ENCODE results near the gene NT5C2.
"Not testable (repeated sequence)": the region's sequence is repeated elsewhere in the genome, so short reads cannot be mapped to it uniquely, and the experiment has no call there.

Gene NT5C2

DNA sequence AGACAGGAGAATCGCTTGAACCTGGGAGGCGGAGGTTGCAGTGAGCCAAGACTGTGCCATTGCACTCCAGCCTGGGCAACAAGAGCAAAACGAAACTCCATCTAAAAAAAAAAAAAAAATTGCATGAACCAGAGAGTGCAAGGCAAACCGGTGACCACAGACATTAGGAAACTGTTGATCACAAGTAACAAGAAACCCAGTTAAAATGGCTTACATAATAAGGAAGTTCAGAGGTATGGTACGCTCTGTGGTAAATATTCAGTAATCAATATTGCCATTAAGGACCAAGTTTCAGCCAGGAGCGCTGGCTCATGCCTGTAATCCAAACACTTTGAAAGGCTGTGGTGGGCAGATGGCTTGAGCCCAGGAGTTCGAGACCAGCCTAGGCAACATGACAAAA lies 9.2 kb upstream of the NT5C2 start:
- FAIRE-seq: no peak
- DNase-seq (ENCODE audit: low spot score): no peak

DNA sequence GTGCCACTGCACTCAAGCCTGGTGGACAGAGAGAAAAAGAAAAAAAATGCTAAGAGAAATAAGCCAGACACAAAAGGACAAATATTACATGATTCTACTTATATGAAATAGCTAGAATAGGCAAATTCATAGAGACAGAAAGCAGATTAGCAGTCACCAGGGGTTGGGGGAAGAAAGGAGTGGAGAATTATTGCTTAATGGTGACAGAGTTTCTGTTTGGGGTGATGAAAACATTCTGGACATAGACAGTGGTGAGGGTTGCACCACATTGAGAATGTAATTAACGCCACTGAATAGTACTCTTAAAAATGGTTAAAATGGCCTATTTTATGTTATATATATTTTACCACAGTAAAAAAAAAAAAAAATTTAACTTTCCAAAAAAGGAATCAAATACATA lies 6.4 kb upstream of the NT5C2 start:
- FAIRE-seq (no peak), DNase-seq (ENCODE audit: low spot score) (no peak)

DNA sequence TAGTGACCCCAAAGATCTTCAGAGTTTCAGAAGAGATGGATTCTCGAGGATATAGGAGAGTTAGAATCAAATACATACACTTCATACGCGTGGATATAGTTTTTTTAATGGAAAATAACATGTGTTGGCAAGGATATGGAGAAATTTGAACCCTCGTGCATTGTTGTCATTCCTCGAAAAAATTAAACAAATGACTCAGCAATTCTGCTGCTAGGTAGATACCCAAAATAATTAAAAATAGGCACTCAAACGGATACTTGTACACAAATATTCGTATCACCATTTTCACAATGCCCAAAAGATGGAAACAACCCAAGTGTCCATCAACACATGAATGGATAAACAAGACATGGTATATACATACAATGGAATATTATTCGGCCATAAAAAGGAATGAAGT lies 5.6 kb upstream of the NT5C2 start:
- no peak for FAIRE-seq
- DNase-seq (ENCODE audit: low spot score): no peak

DNA sequence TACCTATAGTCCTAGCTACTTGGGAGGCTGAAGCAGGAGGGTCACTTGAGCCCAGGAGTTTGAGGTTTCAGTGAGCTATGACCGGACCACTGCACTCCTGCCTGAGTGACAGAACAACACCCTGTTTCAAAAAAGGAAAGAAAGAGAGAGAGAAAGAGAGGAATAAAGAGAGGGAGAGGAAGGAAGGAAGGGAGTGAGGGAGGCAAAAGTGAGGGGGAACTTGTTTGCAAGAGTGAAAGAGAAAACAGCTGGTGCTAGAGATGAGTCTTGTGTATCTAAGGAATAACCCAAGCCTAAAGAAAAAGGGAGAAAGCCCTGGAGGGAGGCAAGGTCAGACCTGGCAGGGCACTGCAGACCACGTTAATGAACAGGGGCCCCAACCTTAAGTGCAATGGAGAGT lies 4.8 kb upstream of the NT5C2 start:
- FAIRE-seq: no peak

DNA sequence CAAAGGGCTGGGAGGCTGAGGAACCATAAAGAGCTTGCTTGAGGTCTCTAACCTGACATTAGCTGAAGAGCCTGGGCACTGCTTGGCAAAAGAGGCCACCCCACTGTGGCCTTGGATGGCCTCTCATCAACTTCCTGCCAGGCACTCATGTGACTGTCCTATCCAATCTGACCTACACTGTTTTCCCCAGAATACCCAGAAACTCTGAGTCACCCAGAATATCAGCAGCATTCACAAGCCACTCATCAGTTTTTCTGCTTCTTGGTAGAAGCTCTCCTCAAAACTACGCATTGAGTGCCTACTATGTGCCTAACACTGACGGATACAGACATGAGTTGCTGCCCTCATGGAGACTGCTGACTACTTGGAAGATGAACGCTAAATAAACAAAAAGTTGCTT lies 4.1 kb upstream of the NT5C2 start:
- DNase-seq (ENCODE audit: low spot score) (peak; percentile 77), FAIRE-seq (peak; percentile 74)

More for the DNA sequence above, 4.8 kb upstream of the NT5C2 start:
- DNase-seq (ENCODE audit: low spot score): no peak

DNA sequence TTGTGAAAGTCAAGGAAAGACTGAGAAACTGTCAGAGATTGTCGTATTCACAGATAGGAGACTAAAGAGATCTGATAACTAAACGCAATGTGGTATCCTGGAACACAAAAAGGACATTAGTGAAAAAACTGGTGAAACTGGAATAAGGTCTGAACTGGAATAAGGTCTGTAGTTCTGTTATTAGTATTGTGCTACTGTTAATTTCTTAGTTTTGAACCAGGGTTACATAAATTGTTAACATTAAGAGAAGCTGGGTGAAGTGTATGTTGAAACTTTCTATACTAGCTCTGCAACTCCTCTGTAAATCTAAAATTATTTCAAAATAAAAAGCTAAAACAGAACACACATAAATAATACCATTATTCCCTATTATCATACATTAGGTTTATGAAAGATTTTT lies 3.4 kb upstream of the NT5C2 start:
- DNase-seq (ENCODE audit: low spot score) (no peak), FAIRE-seq (no peak)

DNA sequence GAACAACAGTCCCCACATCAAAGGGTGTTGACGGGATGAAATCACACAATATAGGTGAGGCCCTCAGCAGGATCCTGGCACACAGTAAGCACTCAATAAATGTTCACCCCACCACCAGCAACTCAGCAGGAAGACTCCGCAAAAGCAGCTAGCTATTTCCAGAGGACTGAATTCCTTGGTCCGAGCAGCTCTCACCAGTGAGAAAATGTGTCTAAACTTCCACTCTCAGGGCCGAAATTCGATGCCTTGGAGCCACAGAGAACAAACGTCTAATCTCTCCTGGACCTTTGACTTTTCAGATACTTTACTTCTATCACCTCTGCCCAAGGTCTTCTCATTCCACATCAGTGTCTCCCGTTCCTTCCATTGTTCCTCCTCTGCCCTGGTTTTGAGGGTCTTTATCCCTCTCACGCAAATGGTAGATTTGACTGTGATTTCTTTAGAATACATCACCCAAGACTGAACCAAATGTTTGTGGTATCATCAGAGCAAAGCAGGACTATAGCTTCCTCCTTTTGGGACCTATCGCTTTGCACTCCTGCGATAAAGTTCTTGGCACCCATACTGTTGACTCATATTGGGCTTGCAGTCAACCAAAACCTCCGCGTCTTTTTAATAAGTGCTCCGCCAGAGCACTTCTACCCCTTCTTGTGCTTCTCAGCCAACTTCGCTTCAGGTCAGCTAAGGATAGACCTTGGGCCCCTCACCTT lies 903 bp upstream of the NT5C2 start:
- FAIRE-seq: no peak
- DNase-seq (ENCODE audit: low spot score): no peak

DNA sequence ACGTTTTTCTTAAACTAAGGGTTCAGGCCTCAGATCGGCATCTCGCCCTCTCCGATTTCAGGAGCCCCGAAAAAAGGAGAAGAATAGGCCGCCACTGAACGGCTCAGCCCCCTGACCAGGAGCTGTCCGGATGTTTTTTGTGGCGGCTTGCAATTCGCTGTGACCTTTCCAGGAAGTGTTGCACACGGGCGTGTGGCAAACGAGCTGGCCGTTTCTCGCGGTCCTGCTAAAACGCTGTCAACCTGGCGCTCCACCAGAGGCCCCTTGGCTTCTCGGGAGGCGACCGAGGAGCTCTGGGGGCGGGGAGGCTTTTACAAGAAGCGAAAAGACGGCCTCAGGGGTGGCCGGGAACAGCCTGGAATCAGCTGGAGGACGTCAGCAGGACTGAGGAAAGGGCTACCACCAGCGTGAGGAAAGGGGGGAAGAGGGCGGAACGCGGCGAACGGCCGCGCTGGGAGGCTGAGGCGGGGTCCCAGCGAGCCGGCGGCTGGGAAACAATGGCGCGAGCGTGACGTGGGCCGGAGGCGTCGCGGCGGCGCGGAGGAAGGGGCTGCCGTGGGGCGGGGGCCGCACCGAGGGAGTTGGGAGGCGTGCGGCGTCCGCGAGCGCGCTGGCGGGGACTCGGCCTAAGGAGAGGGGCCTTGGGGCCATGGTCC lies 493 bp downstream of the NT5C2 start:
- DNase-seq (ENCODE audit: low spot score): peak; percentile 64
- no peak for FAIRE-seq

DNA sequence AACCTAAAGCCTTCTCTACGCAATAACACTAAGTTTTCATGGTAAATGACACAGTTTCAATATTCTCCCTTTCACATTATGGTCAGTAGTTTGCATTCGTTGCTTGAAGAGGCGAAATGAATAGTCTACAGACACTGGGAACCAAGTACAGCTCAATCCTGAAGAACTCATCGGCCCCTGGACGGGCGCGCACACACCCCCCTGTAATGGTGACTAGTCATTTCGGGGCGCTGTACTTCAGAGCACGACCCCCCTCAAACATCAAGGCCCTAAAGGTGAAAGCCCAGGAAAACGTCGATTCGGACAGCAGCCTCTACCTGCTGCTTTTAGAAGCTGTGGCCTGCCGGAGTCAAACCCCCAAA lies 1.0 kb downstream of the NT5C2 start:
- no peak for FAIRE-seq
- DNase-seq (ENCODE audit: low spot score): no peak

DNA sequence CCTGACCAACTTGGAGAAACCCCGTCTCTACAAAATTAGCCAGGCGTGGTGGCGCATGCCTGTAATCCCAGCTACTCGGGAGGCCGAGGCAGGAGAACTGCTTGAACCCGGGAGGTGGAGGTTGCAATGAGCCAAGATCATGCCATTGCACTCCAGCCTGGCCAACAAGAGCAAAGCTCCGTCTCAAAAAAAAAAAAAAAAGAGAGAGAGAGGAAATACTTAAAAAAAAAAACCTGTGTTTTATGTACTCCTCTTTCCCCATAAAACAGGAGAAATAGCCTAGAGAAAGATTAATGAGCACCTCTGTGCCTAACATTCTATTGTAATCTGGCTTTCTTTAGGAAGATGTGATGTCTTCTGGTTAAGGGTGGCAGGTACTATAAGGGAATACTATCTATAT lies 1.9 kb downstream of the NT5C2 start:
- DNase-seq (ENCODE audit: low spot score); FAIRE-seq: not testable (repeated sequence)

DNA sequence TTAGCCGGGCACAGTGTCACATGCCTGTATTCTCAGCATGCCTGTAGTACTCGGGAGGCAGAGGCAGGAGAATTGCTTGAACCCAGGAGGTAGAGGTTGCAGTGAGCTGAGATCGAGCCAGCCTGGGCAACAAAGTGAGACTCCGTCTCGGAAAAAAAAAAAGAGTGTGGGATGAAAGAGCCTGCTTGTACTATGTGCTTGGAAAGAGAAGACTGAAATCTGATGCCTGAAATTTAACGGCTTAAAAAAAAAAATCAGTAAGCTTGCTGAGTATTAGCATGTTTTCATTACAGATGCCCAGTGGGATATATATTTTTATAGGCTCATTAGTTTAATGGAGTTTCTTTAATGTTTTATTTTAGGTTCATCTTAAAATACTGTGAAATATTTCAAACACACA lies 4.2 kb downstream of the NT5C2 start:
- no peak for DNase-seq (ENCODE audit: low spot score)
- no peak for FAIRE-seq

DNA sequence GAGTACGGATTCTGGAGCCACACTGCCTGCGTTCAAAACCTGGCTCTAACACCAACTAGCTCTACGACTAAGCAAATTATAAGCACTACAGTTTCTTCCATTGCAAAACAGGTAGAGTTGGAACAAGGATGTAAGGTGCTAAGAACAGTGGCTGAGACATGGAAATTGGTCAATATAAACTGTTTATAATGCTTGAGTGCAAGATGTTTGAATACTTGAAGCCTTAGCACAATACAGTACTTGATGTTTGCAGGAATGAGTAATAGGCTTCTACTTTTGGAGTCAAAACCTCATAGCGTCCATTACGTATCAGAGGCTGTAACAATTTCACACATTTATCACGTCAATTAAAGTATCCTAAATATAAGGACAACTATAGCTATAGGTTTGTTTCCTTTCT lies 6.9 kb downstream of the NT5C2 start:
- no peak for DNase-seq (ENCODE audit: low spot score)
- FAIRE-seq: no peak

DNA sequence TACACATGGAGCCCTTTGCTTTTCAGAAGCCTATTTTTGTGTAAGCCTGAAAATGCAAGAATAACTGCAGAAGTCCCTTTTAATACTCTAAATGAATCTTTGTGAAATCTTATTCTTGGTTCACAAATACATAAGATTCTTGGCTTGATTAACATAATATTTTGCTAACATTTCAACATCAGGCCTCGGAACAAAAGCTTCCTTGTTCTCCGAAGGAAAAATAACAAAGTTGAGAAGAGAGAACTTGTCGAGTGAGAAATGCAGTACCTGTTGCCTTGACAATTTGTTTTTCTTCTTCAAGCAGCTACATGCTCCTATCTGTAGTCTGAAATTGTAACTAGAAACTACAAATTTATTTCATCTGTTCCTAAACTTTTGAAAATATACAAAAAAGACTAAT lies 8.5 kb downstream of the NT5C2 start:
- FAIRE-seq: no peak
- no peak for DNase-seq (ENCODE audit: low spot score)

DNA sequence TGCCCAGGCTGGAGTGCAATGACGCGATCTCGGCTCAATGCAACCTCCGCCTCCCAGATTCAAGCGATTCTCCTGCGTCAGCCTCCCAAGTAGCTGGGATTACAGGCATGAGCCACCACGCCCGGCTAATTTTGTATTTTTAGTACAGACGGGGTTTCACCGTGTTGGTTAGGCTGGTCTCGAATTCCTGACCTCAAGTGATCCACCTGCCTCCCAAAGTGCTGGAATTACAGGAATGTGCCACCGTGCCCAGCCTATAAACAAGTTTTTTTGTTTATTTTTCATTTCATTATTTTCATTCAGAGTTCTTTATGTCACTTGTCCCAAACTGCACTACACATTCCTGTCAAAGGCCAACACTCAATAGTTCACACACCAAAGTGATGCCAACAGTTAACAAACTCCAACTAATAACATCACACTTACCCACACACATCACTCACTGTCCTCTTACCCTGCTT lies 9.1 kb downstream of the NT5C2 start:
- not testable (repeated sequence) for FAIRE-seq; DNase-seq (ENCODE audit: low spot score)

DNA sequence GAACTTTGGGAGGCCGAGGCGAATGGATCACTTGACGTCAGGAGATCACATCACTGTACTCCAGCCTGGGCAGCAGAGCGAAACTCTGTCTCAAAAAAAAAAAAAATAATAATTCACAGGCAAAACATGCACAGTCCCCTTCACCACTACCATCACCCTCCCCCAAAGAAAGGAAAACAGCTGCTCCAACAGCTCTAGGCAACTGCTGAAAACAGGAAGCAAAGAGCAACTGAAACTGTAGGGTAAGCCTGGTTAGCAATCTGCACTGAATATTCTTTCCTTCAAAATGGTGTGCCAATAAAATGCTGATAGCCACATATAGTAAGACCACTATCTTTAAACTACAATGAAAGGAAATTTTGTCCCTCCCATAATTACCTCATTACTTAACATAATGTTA lies 11.8 kb downstream of the NT5C2 start:
- DNase-seq (ENCODE audit: low spot score) (no peak), FAIRE-seq (no peak)

DNA sequence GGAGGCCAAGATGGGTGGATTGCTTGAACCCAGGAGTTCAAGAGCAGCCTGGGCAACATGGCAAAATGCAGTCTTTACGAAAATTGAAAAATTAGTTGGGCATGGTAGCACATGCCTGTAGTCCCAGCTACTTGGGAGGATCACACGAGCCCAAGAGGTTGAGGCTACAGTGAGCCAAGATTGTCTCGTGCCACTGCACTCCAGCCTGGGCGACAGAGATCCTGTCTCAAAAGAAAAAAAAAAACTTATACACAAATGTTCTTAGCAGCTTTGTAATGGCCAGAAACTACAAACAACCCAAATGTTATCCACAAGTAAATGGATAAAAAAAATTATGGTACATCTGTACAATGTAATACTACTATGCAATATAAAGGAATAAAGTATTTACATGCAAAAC lies 12.6 kb downstream of the NT5C2 start:
- no peak for DNase-seq (ENCODE audit: low spot score)
- no peak for FAIRE-seq

DNA sequence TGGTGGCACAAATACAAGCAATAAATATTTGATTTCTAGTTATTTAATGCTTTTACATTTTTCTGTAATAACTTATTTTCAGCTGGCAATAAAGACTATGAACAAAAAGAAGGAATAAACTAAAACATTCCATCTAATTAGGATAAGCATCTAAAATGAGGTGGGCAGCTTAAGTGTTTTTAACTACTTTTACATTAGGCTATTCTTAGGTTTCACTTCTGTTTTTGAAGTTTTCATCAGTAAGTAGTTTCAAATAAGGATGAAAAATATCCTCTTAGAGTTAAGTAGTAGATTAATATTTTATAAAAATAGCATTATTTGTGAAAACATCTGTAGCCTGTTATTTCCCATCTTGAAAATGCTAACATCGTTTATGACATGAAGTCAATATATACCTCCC lies 15.9 kb downstream of the NT5C2 start:
- no peak for DNase-seq (ENCODE audit: low spot score)
- FAIRE-seq: no peak

DNA sequence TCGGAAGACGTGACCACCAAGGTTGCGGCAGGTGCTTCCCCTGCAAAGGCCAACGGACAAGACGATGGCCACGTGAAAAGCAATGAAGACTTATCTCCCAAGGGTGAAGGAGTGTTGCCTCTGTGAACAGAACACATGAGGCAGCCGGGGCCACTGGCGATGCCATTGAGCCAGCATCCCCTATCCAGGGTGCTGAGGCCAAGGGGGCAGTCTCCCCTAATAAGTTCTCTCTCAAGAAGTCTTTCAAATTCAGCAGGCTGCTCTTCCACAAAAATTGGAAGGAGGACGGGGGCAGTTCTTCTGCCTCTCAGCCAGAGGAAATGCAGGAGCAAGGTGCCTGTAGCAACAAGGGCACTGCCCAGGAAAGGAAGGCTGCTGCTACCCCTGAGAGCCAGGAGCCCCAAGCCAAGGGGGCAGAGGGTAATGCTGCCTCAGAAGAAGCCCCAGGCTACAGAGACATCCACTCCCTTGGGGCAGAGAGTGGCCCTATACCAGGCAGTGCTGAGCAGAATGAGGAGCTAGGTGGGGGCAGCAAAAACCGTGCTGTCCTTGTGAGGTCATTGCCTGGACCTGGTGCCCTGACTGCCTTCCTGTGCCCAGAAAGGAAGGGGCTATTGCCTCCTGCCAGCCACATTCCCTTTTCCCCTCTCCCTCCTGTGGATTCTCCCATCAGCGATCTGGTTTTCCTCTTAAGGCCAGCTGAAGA lies 17.3 kb downstream of the NT5C2 start:
- FAIRE-seq (no peak), DNase-seq (ENCODE audit: low spot score) (no peak)

DNA sequence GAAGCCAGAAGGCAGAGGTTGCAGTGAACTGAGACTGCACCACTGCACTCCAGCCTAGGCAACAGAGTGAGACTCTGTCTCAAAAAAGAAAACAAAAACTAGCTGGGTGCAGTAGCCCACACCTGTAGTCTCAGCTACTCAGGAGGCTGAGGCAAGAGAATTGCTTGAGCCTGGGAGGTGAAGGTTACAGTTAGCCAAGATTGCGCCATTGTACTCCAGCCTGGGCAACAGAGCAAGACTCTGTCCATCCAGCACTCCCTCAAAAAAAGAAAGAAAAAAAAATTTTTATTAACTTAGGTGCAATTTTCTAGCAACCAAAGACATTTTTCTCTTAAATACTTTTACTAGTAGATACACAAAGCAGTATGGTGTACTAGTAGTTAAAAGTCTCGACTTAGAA lies 18.7 kb downstream of the NT5C2 start:
- FAIRE-seq: not testable (repeated sequence)

DNA sequence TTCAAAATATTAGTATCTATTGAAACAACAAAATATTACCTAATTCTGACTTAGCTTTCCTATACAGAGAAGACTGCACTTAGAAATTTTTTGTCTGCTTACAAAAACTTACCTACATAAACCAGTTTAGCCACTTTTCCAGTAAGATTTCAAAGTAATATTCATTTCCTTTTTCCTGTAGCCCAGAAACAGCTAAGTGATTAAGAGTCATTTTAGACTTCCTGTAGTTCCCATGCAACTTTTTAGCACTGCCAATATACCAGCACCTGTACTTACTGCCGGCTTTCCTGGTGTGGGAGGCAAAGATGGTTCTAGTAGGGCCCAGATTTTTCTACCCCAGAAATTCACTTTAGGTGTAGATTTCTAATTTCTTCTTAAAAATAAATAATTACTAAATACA lies 21.8 kb downstream of the NT5C2 start:
- peak; percentile 26 for FAIRE-seq
- no peak for DNase-seq (ENCODE audit: low spot score)

More for the DNA sequence above, 18.7 kb downstream of the NT5C2 start:
- not testable (repeated sequence) for DNase-seq (ENCODE audit: low spot score)

DNA sequence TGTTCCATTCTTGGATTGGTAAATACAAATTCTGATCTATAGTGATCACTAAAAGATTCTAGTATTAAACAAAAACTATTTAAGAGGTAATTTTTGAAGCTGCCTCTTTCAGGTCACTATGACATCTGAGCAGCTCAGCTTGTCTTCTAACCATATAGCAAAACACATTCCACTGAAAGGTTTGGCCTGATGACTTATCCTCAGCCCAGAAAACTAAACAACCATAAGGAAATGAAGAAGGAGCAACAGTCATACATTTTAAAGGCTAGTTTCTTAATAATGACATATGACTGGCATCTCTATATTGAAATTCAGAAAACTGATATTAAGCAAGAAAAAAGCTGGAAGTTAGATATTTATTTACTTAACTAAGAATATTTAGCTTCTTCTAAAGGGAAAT lies 24.6 kb downstream of the NT5C2 start:
- FAIRE-seq: no peak
- DNase-seq (ENCODE audit: low spot score): no peak

DNA sequence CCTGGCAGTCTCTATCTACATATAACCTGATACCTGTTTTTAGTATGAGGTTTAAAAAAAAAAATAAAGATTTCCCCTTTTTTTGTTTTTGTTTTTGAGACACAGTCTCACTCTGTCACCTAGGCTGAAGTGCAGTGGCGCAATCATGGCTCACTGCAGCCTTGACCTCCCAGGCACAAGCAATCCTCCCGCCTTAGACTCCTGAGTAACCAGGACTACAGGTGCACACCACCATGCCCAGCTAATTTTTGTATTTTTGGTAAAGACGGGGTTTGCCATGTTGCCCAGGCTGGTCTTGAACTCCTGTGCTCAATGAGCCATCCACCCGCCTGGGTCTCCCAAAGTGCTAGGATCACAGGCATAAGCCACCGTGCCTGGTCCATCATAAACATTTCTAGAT lies 25.5 kb downstream of the NT5C2 start:
- not testable (repeated sequence) for FAIRE-seq; DNase-seq (ENCODE audit: low spot score)

DNA sequence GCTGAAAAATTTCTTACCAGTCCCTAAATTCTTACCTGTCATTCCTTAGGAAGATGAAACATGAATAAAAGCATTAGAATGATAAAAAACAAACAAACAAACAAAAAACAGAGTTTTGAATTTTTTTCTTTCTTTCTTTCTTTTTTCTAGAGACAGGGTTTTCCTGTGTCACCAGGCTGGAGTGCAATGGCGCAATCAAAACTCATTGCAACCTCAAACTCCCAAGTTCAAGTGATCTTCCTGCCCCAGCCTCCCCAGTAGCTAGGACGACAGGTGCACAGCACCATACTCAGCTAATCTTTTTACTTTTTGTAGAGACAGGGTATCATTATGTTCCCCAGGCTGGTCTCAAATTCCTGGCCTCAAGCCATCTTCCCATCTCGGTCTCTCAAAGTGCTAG lies 26.5 kb downstream of the NT5C2 start:
- no peak for FAIRE-seq
- DNase-seq (ENCODE audit: low spot score): no peak
